A204.1 (cell line): ENCODE results near the gene CEP89.
"Not testable (repeated sequence)": the region's sequence is repeated elsewhere in the genome, so short reads cannot be mapped to it uniquely, and the experiment has no call there.

Experiments used
- FAIRE-seq: peaks from 2 replicates; lab custom pipeline; 2012; peaks lifted over from hg19 to GRCh38; lab: Jason Lieb, UNC

The CEP89 gene

DNA sequence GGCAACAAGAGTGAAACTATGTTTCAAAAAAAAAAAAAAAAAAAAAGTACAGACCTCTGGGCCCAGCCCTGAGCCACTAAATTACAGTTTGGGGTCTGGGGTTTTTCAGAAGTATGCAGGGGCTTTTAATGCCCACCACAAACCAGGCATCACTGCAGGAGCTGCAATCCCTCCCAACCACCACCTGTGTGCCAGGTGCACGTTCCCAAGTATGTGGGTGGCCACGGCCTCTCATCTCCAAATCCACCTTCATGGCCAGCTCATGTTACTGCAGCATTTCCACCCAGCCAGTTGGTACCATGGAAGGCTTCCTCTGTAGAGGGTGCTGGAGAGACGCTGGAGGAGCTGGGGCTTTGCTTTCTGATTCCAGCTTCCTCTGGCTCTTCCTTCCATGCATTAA lies 26.5 kb downstream of the CEP89 start:
- FAIRE-seq = no peak

DNA sequence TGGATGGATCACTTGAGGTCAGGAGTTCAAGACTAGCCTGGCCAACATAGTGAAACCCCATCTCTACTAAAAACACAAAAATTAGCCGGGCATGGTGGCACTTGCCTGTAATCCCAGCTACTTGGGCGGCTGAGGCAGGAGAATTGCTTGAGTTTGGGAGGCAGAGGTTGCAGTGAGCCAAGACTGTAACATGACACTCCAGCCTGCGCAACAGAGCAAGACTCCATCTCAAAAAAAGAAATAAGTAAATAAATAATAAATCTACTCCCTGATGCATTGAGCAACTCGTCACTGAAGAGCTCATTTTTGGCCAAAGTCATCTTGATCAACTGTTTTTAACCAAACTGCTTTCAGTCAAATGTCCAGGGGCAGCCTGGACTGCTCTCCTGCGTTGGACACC lies 30.5 kb downstream of the CEP89 start:
- FAIRE-seq = not testable (repeated sequence)

DNA sequence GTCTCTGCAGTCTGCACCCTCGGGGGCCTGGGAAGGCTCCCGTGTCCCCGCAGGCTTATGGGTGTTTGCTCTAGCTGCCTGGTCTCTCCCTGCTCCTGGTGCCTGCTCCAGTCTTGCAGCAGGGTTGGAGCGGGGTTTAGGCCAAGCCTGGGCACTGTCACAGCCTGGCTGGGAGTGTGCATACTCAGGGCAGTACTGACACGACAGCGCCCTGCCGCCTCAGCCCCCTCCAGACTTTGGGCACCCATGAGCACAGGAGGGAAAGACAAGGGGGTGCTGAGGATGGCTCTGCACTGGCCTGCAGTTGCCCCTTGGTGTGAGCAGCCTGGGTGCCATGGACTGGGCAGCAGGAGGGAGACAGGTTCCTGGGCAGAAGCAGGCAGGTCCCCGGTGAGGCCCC lies 35.7 kb downstream of the CEP89 start:
- no peak for FAIRE-seq

DNA sequence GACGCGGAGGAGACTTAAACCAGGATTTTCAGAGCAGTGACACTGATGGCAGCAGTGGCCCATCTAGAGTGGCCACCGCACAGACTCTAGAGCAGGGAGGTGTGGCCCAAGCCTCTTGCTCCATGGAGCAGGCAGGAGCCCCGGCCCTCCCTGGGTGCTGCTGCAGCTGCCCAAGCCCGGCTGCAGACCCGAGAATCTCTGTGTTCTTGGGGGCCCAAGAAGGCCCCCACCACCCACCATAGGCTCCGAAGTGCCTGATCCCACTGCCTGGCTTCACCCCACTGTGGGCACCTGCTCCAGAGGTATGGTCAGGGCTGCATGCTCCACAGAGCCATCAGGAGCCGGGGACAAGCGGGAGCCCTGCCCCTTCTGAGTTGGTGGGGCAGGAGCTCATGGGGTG lies 36.1 kb downstream of the CEP89 start:
- no peak for FAIRE-seq

DNA sequence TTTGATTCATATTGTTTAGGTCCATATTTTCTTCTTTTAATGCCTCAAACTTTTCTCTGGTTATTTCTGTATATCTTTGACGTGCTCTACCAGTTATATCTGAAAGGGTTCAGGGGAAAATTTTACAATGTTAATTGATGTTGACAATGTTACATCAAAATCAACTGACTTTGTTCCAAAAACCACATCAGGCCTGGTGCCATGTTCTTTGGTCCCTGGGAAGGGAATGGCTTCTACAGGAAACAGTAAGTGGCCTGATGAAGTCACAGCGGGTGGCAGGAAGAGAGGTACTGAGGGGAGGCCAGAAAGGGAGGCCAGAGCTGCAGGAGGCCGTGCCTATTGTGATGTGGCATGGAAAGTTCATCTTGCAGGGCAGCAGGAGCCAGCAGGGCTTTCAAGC lies 38.2 kb downstream of the CEP89 start:
- FAIRE-seq = no peak

DNA sequence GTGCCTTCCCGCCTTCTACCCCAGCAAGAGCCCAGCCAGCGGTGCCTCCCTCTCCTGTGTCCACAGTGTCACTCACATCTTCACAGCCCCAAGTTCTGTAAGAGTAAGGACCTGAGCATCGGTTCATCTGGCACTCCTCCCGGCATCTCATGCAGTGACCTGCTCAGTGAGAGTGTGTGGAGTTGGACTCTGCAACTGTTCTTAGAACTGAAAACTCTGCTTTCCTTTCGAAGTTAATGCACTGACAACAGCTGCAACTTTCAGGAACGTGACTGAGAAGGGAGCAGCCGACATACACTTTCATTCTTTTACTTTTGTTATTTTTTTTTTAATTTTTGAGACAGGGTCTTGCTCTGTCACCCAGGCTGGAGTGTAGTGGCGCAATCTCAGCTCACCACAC lies 41.2 kb downstream of the CEP89 start:
- no peak for FAIRE-seq

DNA sequence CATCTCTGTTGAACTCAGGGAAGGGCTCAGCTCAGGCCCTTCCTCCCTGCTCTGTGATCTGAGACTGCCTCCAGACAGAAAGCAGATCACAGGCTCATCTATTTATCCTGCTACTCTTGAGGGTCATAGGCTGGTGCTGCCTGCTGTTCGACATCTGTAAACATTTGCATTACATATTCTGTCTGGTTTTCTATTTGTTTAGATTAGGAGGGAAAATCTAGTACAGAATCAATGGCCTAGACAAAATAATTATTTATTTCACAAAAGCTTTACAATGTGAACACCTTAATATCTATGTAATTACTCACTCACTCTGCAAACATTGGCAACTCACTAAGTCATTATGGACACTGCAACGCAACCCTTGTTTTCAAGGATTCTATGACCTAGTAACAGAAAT lies 43.0 kb downstream of the CEP89 start:
- FAIRE-seq = no peak

- FAIRE-seq = no peak
These were observed 47.6 kb downstream of the CEP89 start for GRCh38 chr19:32924200-32924599.

- FAIRE-seq = no peak
These were observed 50.1 kb downstream of the CEP89 start for GRCh38 chr19:32921624-32922023.

- no peak for FAIRE-seq
These were observed 52.4 kb downstream of the CEP89 start for GRCh38 chr19:32919365-32919764.

DNA sequence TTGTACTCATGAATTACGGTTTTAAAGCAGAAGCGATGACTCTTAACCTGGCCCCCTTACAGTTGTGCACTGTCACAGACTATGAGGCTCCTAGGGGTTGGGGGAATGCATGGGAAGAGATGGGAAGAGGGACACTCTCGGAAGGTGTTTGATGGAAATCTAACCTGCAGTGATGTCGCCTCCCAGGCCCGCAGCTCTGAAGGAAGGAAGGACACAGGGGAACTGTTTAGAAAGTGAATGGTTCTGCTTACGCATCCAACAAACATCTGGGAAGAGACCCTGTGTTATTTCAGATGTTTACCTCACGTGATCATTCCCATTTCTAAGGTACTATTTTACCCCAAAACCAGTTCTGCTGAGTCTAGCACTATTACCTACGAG lies 54.2 kb downstream of the CEP89 start:
- no peak for FAIRE-seq

- FAIRE-seq = no peak
These were observed 54.7 kb downstream of the CEP89 start for GRCh38 chr19:32916969-32917615.

DNA sequence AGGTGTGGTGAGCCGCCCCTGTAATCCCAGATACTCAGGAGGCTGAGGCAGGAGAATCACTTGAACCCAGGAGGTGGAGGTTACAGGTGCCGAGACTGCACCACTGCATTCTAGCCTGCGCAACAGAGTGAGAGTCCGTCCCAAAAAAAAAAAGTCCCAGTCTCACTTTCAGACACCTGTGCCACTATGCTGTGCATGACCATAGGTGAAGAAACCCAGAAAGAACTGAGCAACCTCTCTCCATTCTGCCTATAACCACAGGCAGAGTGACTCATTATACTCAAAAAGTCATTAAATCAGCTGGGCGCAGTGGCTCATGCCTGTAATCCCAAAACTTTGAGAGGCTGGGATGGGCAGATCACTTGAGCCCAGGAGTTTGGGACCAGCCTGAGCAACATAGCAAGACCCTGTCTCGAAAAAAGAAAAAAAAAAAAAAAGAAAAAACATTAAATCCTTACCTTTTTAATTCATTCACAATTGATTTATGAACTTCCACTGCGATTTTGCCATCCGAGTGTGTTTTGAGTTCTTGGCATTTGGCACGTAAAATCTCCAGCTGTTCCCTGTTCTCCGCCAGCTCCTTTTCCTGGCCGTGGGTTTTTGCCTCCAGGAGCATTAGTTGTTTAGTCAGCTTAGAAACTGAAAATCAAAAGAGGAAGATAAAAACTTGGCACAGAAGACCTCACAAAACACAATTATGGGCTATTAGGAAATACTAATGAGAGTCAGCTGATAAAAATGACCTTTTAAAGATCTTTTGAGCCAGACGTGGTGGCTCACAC lies 56.7 kb downstream of the CEP89 start:
- no peak for FAIRE-seq

GRCh38 chr19:32911467-32911866 lies 60.3 kb downstream of the CEP89 start:
- FAIRE-seq = no peak

DNA sequence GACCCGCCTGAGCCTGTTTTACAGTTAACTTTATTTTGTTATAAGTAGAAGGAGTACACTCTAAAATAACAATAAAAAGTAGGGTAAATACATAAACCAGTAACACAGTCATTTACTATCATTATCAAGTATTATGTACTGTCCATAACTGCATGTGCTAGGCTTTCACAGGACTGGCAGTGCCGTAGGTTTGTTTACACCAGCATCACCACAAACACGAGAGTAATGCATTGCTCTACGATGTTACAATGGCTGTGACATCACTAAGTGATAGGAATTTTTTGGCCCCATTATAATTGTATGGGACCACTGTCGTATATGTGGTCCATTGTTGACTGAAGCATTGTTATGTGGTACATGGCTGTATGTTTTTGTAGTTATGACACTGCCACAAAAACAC lies 60.9 kb downstream of the CEP89 start:
- FAIRE-seq = no peak

GRCh38 chr19:32910094-32910493 lies 61.7 kb downstream of the CEP89 start:
- no peak for FAIRE-seq

GRCh38 chr19:32909257-32909656 lies 62.5 kb downstream of the CEP89 start:
- no peak for FAIRE-seq

DNA sequence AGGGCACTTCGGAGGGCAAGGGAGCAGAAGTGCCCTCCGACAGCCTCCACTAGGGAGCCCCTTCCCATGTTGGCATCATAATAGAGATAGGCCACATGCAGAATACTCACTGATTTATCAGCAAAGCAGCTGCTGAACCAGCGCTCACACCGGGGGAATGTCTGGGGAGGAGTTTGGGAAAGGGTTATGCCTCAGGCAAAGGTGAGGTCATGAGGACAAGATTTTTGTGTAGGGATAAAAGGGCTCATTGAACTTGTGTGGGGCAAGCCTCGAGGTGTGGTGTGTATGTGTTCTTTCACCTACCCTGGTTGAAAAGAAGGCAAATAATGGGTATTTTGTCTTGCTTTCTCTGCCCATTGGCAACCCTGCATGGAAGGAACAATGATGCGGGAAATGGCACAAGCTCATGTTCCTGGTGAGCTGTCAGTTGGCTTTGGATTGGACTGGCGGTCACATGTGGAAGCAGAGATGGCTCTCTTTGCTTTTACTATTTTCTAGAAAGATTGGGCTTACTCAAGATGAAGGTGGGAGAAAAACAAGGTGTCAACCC lies 63.0 kb downstream of the CEP89 start:
- FAIRE-seq = no peak

DNA sequence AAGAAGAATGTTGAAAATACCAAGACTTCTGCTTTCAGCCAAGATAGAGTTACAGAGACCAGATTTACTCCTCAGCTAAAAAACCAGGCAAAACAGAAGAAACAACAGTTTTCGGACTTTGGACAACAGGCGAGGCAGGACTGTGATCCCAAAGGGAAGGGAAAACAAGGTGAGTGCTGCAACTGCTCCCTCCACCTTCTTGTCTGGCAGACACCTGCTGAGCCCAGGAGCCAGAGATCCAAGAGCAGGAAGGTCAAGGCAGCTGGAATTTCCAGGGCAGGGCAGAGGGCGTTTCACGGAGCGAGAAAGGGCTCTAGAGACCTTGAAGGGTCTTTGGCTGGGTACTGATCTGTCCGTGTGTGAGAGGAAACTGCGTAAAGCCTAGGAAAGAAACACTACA lies 69.3 kb downstream of the CEP89 start:
- no peak for FAIRE-seq

DNA sequence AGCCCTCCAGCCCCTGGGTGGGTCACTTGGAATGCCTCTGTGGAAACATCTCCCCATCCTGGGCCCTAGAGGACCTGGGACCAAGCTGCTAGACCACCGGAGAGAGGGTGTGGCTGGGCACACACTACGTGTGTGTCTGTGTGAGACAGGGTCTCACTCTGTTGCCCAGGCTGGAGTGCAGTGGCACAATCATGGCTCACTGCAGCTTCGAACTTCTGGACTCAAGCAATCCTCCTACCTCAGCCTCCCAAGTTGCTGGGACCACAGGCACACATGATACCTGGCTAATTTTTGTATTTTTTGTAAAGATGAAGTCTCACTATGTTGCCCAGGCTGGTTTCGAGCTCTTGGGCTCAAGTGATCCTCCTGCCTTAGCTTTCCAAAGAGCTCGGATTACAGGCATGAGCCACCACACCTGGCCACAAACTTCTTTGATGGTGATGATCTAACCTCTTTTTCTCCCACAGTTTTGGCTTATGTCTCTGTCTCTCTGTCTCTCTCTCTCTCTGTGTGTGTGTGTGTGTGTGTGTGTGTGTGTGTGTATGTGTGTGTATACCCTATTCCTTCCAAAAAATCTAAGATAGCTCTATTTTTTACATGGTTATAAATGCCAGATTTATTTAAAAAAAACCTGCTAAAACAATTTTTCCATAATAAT lies 70.1 kb downstream of the CEP89 start:
- no peak for FAIRE-seq

GRCh38 chr19:32896516-32897214 lies 75.1 kb downstream of the CEP89 start:
- no peak for FAIRE-seq

GRCh38 chr19:32895384-32895783 lies 76.4 kb downstream of the CEP89 start:
- no peak for FAIRE-seq

DNA sequence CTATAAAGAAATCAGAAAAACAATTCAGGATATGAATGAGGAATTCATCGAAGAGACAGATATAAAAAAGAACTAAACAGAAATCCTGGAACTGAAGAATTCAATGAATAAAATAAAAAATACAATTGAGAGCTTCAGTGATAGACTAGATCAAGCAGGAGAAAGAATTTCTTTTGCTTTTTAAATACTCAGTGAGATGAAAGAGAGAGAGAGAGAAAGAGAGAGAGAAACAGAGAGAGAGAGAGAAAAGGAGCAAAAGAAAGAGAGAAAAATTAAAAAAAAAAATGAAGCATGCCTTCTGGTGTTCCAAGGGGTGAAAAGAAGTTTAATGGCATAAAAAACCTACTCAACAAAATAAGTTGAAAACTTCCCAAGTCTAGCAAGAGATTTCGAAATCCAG lies 80.1 kb downstream of the CEP89 start:
- FAIRE-seq = no peak
